Skin epidermis (tissue), 12 donors: ENCODE data around the gene TRAPPC10.
A peak's percentile ranks its signal among the peaks of the same experiment; 100 is the strongest.

Source experiments
- H3K27ac ChIP-seq, 21 experiments: fragments of 200-600 bp; sonication (generic) in 11 of 21; one replicate each; pipeline ENCODE4 v1.5.0; 2020; ENCODE audit warnings: mild to moderate bottlenecking in 3 of 21, inconsistent platforms in 2 of 21, moderate library complexity in 2 of 21
- H3K4me3 ChIP-seq, 7 experiments: fragments of 200-600 bp; sonication (generic) in 2 of 7; one replicate each; pipeline ENCODE4 v1.5.0; 2020; ENCODE audit warnings: inconsistent platforms in 2 of 7, mild to moderate bottlenecking in 2 of 7, moderate library complexity in 1 of 7

Gene TRAPPC10

DNA sequence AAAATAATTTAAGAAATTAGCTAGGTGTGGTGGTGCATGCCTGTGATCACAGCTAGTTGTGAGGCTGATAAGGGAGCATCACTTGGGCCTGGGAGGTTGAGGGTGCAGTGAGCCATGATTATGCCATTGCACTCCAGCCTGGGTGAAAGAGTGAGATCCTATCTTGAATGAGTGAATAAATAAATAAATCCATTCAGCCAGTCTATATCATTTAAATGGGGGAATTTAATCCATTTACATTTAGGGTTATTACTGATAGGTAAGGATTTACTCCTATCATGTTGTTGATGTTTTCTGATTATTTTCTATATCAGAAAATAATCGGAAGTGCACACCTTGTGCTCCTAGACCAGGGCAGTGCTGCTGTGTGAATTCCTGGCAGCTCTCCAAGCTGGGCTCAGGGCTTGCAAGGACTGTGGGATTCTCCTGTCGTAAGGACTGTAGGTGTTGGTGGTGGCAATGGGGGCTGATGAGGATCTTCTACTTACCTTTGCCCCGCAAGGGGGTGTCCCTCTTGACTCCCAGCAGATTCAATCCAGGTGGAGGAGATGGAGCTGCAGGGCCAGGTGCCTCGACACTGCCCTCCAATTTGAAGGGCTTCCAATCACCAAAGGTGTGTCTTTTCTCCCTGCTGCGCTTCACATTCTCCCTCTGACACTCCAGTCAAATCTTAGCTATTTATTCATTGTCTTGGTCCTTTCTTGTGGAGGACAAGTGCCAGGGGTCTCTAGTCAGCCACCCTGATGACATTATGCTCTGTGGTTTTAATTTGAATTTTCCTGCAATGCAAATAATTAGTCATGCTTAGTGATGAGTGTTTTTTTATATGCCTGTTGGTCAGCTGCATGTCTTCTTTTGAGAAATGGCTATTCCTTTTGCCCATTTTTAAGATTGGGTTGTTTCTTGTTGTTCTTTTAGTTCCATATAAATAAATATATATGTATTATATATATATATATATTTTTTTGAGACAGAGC, 14.1 kb upstream of the TRAPPC10 start:
- Histone ChIP-seq H3K4me3 (no peak overlapping the region), H3K27ac (no peak overlapping the region)

DNA sequence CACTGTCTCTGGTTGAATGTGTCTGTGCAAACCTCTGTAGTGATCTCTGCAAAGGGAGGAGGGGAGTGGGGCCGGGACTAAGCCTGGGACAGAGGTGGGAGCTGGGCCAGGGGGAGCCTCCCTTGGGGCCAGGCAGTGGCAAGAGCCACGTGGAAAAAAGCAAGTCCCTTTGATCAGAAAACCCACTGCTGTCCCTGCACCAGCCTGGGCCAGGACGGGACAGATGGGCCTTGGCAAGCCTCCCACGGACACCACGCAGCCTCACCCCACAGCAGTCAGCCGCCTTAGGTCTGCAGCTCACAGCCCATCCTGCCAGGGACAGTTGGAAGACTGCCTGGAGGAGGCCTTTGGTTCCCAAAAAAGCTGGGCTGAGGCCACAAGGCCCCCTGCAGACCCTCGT, 11.7 kb upstream of the TRAPPC10 start:
- H3K4me3 ChIP-seq, result no peak overlapping the region
- no peak overlapping the region for H3K27ac ChIP-seq

DNA sequence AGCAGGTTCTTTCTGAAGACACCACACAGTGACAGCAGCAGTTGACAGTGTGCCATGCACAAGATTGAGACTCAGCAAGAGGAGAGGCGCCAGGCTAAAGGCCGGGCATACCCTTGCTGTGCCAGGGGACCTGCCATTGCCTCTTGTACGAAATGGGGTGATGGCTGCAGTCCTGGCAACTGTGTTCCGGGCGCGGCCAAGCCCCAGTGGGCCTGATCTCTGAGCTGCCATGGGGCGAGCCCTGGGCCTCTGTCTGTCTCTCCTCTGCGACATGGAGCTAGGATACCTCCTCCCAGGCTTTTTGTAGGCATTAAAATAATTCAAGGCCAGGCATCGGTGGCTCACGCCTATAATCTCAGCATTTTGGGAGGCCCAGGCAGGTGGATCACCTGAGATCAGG, 9.6 kb upstream of the TRAPPC10 start:
- H3K4me3 ChIP-seq, result no peak overlapping the region
- H3K27ac ChIP-seq, result no peak overlapping the region

DNA sequence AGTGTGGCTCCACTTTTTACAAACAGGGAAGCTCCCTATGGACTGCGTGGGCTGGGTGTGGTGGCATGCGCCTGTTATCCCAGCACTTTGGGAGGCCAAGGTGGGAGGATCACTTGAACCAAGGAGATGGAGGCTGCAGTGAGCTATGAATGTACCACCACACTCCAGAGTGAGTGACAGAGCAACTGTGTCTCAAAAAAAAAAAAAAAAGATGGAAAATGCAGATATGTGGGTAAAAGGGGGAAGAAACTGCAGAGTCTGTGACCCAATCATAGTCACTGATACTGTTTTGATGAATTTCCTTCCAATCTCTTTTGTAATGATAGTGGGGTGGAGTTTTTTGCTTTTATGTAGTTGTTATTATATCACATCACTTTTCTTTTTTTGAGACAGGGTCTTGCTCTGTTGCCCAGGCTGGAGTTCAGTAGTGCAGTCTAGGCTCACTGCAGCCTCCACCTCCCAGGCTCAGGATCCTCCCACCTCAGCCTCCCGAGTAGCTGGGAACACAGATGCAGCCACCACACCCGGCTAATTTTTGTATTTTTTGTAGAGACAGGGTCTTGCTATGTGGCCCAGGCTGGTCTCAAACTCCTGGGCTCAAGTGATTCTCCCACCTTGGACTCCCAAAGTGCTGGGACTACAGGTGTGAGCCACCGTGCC, 8.7 kb upstream of the TRAPPC10 start:
- H3K27ac ChIP-seq, result no peak overlapping the region
- no peak overlapping the region for H3K4me3 ChIP-seq

DNA sequence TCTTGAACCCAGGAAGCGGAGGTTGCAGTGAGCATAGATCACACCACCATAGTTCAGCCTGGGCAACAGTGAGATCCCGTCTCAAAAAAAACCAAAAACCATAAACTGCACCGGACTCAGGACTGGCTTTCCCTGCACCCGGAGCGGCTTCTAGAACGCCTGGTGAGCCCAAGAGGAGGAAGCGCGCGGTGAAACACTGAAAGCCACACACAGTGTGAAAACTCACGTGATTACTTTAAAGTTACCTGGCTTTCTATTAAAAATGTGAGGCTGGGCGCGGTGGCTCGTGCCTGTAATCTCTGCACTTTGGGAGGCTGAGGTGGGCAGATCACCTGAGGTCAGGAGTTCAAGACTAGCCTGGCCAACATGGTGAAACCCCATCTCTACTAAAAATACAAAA, 7.0 kb upstream of the TRAPPC10 start:
- peak overlapping the region in 6 of 21 experiments; percentile 11 to 88 (median 76) for H3K27ac ChIP-seq
- no peak overlapping the region for H3K4me3 ChIP-seq

DNA sequence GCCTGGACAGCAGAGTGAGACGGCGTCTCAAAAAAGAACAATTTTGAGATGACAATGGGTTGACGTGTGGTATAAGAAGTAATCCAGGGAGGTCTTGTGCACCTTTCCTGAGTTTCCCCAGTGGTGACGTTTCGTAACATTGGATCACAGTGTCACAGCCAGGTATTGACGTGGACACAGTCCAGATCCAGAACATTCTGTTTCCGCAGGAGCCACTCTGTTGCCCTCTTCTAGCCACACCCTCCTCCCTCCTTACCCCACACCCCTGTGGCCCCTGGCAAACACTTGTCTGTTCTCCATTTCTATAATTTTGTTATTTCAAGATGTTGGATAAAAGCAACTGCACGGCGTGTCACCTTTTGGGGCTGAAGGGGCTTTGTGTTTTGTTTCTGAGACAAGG, 6.5 kb upstream of the TRAPPC10 start:
- no peak overlapping the region for H3K4me3 ChIP-seq
- peak overlapping the region in 15 of 21 experiments; percentile 2 to 88 (median 60) for H3K27ac ChIP-seq

DNA sequence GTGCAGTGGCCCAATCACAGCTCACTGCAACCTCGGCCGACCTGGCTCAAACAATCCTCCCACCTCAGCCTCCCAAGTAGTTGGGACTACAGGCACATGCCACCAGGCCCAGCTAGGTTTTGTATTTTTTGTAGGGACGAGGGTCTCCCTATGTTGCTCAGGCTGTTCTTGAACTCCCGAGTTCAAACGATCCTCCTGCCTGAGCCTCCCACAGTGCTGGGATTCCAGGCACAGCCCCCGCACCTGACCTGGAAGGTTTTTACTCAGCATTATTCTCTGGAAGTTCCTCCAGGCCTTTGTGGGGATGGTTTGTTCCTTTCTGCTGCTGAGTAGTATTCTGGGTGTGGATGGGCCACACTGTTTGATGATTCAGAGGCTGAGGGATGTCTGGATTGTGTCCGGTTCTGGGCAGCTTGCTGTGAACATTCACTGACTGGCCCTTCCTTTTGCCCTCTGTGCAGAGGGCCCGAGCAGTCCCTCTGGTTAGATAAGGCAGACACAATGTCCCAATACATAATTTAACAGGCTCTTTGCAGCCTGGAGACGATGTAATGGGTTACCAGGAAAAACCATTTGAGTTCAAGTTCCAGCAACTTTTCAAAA, 6.0 kb upstream of the TRAPPC10 start:
- Histone ChIP-seq H3K27ac (peak overlapping the region in 16 of 21 experiments; percentile 2 to 88 (median 56)), H3K4me3 (no peak overlapping the region)

DNA sequence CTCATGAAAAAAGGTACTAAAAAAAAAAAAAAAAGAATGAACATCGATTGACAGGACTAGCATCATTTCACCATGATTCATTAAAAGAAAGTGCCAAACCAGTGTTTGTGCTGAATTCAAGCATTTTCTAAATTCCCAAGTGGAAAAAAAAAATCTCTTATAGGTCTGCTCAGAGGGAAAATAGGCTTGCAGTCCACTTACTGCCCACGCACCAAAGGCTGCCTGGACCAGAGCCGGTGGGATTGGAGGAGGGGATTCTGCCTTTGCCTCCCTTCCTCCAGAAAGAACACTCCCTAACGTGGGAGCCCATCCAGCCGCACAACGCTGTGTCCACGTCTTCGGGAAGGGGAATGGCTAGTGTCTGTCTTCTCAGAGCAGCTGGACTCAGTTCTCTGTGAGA, 5.5 kb upstream of the TRAPPC10 start:
- Histone ChIP-seq H3K27ac (peak overlapping the region in 11 of 21 experiments; percentile 19 to 88 (median 57)), H3K4me3 (no peak overlapping the region)

DNA sequence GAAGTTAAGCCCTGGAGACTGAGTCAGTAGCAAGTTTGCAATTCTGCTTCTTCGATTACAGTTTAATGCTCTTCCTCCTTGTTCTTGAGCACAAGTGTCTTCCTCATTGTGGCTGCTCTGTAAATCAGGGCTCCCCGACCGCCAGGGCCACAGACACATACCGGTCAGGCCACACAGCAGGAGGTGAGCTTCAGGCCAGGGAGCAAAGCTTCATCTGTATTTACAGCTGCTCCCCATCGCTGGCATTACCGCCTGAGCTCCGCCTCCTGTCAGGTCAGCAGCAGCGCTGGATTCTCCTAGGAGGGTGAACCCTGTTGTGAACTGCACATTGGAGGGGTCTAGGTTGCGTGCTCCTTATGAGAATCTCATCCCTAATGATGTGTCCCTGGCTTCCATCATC, 1.7 kb upstream of the TRAPPC10 start:
- Histone ChIP-seq H3K4me3 (no peak overlapping the region), H3K27ac (no peak overlapping the region)

DNA sequence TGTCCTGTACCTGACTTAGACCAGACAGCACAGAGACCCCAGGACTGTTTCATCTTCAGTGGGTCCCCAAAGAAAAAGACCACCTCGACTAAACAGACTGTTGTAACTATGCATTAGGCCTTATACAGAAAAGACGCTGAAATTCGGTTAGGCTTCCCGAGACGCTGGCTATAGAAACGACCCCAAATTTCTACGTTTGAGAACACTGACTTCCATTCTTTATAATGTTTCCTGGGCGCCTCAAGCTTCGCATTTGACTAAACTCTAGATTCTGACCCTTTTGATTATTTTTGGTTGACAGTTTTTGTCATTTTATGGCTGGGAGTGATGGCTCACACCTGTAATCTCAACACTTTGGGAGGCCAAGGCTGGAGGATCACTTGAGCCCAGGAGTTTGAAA, 986 bp upstream of the TRAPPC10 start:
- Histone ChIP-seq H3K27ac (peak overlapping the region in 20 of 21 experiments; percentile 89 to 99 (median 97)), H3K4me3 (peak overlapping the region; percentile 73 to 98 (median 96))

DNA sequence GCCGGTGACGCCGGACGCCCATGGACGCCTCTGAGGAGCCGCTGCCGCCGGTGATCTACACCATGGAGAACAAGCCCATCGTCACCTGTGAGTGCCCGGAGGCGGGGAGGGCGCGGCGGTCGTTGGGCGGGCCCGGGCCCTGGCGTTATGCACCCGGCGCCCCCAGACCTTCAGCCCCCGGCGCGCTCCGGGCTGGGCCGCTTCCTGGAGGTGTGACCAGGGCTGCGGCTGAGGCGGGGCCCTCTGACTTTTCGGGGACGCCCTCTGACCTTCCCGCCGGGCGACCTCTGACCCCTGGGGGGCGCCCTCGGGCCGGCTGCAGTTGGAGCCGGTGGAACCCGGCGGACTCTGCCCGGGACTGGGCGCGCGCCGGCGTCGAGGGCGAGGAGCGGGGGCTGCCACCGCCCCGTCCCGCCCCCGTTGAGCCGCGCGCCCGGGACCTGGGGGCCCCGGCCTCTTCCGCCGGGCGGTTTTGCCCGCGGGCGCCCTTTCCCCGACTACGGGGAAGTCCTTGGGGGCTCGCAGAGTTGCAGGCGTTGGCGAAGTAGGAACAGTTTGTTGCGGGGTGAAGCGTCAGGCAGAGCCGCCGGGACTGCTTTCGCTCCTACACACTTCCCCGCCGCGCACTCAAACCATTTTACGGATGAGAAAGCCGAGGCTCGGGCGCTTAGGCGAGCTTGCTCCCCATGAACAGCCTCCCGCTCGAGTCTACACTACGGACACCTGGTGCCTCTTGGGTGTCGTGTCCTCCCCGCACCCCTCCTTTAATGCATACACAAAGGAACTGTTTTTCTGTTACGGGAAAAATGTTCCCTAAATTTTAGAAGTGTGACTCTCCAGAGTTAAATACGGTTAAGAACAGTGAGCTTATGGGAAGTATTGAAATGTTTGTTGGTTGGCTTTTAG, 618 bp downstream of the TRAPPC10 start:
- peak overlapping the region; percentile 46 to 99 (median 97) for H3K27ac ChIP-seq

DNA sequence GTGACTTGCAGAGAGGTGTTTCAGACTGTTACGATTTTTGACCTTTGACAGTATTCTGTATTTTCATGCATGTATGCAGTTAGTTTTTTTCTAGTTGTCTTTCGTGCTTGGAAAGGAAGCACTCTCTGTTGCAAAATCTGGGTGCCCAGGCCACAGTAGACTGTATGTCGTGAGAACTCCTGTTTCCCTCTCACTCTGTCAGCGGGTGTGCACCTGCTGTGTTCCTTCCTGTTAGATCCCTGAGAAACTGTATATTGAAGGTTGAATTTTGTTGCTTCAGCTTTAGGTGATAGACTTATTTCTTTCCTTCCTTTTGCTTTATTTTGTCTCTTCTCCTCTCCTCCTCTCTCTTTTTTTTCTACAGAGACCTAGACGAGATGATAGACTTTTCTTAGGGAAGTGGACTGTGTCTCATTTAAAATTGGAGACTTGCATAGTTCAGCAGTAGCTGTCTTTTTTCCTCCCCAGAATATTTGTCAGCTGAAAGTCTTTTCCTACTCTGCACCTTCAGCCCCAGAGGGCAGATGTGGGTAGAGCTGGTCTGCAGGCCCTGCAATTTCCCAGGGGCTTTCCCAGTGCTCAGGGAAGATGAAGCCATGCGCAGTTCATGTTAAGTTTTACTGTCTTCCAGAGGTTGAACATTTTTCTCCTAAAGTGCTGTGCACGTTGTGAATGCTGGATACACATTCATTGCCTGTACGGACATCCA, 1.4 kb downstream of the TRAPPC10 start:
- Histone ChIP-seq H3K27ac (peak overlapping the region in 18 of 21 experiments; percentile 81 to 99 (median 97)), H3K4me3 (peak overlapping the region; percentile 73 to 98 (median 96))

More for the DNA sequence above, 618 bp downstream of the TRAPPC10 start:
- H3K4me3 ChIP-seq, result peak overlapping the region; percentile 73 to 98 (median 96)

DNA sequence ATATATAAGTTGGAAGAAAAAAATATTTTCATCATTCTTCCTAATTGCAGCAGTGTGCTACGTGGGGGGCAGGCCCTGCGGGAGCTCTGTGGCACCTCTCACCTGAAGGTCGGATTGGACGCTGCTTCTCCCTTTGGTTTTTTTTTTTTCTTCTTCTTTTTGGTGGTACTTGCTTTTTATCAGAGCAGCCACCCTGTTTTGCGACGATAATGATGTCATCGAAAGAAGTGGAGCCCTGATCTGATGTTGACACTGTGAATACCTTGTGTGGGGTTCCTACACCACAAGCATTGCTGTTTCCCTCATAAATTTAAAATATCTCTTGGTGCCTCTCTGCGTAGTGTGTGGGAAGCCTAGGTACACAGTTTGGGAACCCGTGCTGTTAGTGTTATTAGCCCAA, 5.5 kb downstream of the TRAPPC10 start:
- Histone ChIP-seq H3K27ac (no peak overlapping the region), H3K4me3 (no peak overlapping the region)

DNA sequence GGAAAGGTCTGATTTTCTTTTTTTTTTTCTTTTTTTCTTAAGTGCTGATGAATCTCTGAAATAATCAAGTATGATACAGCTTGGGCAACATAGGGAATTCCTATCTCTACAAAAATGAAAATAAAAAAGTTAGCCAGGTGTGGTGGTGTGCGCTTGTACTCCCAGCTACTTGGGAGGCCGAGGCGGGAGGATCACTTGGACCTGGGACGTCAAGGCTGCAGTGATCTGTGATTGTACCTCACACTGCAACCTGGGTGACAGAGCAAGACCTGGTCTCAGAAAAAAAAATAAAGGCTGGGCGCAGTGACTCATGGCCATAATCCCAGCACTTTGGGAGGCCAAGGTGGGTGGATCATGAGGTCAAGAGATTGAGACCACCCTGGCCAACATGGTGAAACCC, 6.0 kb downstream of the TRAPPC10 start:
- Histone ChIP-seq H3K4me3 (no peak overlapping the region), H3K27ac (no peak overlapping the region)

DNA sequence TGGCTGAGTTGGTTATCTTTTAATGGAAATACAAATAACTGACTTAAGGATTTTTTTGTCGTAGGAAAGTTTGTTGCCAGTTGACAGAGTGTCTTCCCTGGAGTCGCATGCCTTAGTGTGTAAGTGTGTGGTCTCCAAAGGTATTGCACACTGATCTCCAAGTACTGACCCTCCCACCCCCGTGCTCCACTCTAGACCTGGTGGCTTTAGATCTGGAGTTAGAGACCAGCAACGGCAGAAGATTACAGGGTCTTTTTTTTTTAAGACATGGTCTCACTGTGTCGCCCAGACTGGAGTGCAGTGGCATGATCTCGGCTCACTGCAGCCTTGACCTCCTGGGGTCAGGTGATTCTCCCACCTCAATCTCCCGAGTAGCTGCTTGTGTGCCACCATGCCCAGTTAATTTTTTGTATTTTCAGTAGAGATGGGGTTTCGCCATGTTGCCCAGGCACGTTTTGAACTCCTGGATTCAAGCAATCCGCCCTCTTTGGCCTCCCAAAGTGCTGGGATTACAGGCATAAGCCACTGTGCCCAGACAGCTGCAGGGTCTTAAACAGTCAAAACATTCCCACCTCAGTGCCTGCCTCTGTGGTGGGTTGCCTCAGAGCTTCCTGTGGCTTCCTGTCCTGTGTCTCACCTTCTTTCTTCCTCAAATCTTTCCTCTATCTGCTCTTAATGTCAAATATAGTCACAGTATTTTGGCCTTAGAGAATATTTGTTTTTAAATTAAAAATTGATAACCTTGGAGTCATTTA, 6.9 kb downstream of the TRAPPC10 start:
- Histone ChIP-seq H3K4me3 (no peak overlapping the region), H3K27ac (peak overlapping the region in 1 of 21 experiments; percentile 5)

DNA sequence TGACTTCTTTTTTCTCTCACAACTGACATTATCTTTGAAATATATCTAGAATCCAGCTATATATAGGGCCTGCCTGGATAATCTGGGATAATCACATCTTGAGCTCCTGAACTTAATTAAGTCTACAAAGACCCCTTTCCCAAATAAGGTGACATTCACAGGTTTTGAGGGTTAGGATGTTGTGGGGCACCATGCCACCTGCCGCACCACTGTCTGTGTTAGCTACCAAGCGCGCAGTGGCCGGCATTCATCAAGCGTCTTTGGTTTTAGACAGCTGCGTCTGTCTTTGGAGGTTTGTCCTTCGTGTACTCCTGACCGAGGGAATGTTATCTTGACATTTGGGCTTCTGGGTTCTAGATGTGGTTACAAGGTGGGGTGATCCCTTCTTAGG, 7.5 kb downstream of the TRAPPC10 start:
- Histone ChIP-seq H3K27ac (peak overlapping the region in 1 of 21 experiments; percentile 5), H3K4me3 (no peak overlapping the region)

DNA sequence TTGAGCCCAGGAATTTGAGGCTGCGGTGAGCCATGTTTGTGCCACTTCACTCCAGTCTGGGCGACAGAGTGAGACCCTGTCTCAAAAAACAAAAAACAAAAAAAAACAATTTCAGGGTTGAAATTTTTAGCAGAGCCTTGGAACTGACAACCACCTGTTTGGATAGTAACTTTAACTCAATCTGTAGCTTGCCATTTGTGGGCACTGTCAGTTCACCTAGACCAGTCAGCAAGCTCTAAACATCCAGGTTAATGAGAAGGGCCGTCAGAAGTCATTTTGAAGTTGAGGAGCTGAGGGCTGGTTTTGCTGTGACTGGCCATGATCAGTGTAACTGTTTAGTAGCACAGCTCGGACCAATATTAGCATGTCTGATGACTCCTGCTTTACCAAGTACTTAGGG, 8.4 kb downstream of the TRAPPC10 start:
- Histone ChIP-seq H3K4me3 (no peak overlapping the region), H3K27ac (no peak overlapping the region)

DNA sequence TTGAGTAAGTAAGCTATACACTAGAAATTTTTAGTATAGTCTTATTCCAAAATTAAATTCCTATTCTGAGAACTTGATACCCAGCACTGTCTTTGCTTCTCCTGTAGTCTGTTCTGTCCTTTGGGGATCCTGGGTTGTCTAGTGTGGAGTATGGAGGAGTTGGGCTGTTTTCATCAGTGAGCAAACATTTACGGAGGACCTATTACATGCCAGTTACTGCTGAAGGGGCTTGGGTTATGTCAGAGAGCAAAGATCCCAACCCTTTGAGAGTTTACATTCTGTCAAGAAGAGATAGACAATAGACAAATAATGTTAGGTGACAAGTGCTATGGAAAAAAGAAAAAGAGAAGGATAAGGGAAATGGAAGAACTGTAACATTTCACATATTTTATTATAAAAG, 9.0 kb downstream of the TRAPPC10 start:
- H3K4me3 ChIP-seq, result no peak overlapping the region
- peak overlapping the region in 2 of 21 experiments; percentile 5 to 6 for H3K27ac ChIP-seq
